H9 (cell line): ENCODE data around the gene RAB11A. TPM values are rescaled to one million over a fixed set of nuclear protein-coding genes. Genes with fewer than 3 reads are reported as not detected.

Experiments
- DNase-seq: peaks from one replicate; pipeline ENCODE4 v3.0.0-alpha.2; 2017
- H2AFZ ChIP-seq: one replicate; pipeline ENCODE4 v1.6.1; 2013; ENCODE audit warnings: mild to moderate bottlenecking, low read length, control low read depth, moderate library complexity
- H2AK5ac ChIP-seq: 2 replicates; pipeline ENCODE4 v1.6.1; 2013; ENCODE audit warnings: low read length, control low read depth, mixed read lengths; ENCODE audit not compliant: insufficient read length
- H2BK120ac ChIP-seq: one replicate; pipeline ENCODE4 v1.6.1; 2013; ENCODE audit warnings: low read depth, mild to moderate bottlenecking, low read length, control low read depth, inconsistent platforms; ENCODE audit not compliant: poor library complexity, severe bottlenecking
- H2BK12ac ChIP-seq: 2 replicates; pipeline ENCODE4 v1.6.1; 2013; ENCODE audit warnings: low read length, control low read depth, mixed read lengths, low read depth; ENCODE audit not compliant: insufficient read length
- H2BK15ac ChIP-seq: 2 replicates; pipeline ENCODE4 v1.6.1; 2013; ENCODE audit warnings: low read depth, low read length, control low read depth
- H2BK20ac ChIP-seq: one replicate; pipeline ENCODE4 v1.6.1; 2013; ENCODE audit warnings: low read depth, mild to moderate bottlenecking, low read length, control low read depth, inconsistent platforms; ENCODE audit not compliant: poor library complexity, severe bottlenecking
- H2BK5ac ChIP-seq: 2 replicates; pipeline ENCODE4 v1.6.1; 2013; ENCODE audit warnings: low read length, control low read depth, mixed read lengths; ENCODE audit not compliant: insufficient read length
- H3K14ac ChIP-seq: 2 replicates; pipeline ENCODE4 v1.6.1; 2013; ENCODE audit warnings: low read length, control low read depth; ENCODE audit not compliant: insufficient read depth
- H3K18ac ChIP-seq: 2 replicates; pipeline ENCODE4 v1.6.1; 2013; ENCODE audit warnings: low read depth, mild to moderate bottlenecking, mixed read lengths, low read length, control low read depth; ENCODE audit not compliant: insufficient read length
- H3K23ac ChIP-seq: 2 replicates; pipeline ENCODE4 v1.6.1; 2013; ENCODE audit warnings: low read length, control low read depth, mixed read lengths, low read depth; ENCODE audit not compliant: insufficient read length
- H3K23me2 ChIP-seq: 2 replicates; pipeline ENCODE4 v1.6.1; 2013; ENCODE audit warnings: low read depth, mild to moderate bottlenecking, mixed read lengths, low read length, control low read depth; ENCODE audit not compliant: insufficient read length, poor library complexity, severe bottlenecking
- H3K27ac ChIP-seq: 2 replicates; pipeline ENCODE4 v1.5.1; 2013; ENCODE audit warnings: low read length, control low read depth, mixed read lengths, low read depth; ENCODE audit not compliant: insufficient read length
- H3K27me3 ChIP-seq: 2 replicates; pipeline ENCODE4 v1.6.1; 2013; ENCODE audit warnings: low read length, control low read depth, inconsistent platforms; ENCODE audit not compliant: insufficient read depth
- H3K4ac ChIP-seq: 2 replicates; pipeline ENCODE4 v1.6.1; 2013; ENCODE audit warnings: low read depth, mild to moderate bottlenecking, control low read depth, inconsistent platforms, low read length, moderate library complexity
- H3K4me1 ChIP-seq: 2 replicates; pipeline ENCODE4 v1.6.1; 2013; ENCODE audit warnings: low read length, control low read depth, inconsistent platforms; ENCODE audit not compliant: insufficient read depth
- H3K4me2 ChIP-seq: 2 replicates; pipeline ENCODE4 v1.6.1; 2013; ENCODE audit warnings: low read length, control low read depth, mixed read lengths; ENCODE audit not compliant: insufficient read length, insufficient read depth
- H3K56ac ChIP-seq: 2 replicates; pipeline ENCODE4 v1.6.1; 2013; ENCODE audit warnings: low read depth, mild to moderate bottlenecking, mixed read lengths, low read length, control low read depth; ENCODE audit not compliant: insufficient read length
- H3K79me1 ChIP-seq: 2 replicates; pipeline ENCODE4 v1.6.1; 2013; ENCODE audit warnings: low read depth, mild to moderate bottlenecking, moderate library complexity, low read length, control low read depth, inconsistent platforms; ENCODE audit not compliant: insufficient read depth, poor library complexity, severe bottlenecking
- H3K79me2 ChIP-seq: 2 replicates; pipeline ENCODE4 v1.6.1; 2013; ENCODE audit warnings: low read length, control low read depth, inconsistent platforms; ENCODE audit not compliant: insufficient read depth
- H3K9ac ChIP-seq: 2 replicates; pipeline ENCODE4 v1.6.1; 2013; ENCODE audit warnings: low read length, control low read depth, mixed read lengths; ENCODE audit not compliant: insufficient read length; ENCODE audit errors: extremely low read depth
- H3K9me3 ChIP-seq: one replicate; pipeline ENCODE4 v1.6.1; 2013; ENCODE audit warnings: low read depth, low read length, inconsistent platforms; ENCODE audit not compliant: control insufficient read depth
- H3T11ph ChIP-seq: one replicate; pipeline ENCODE4 v1.6.1; 2013; ENCODE audit warnings: mild to moderate bottlenecking, low read length, control low read depth, inconsistent platforms
- H4K20me1 ChIP-seq: one replicate; pipeline ENCODE4 v1.6.1; 2013; ENCODE audit not compliant: control insufficient read depth, insufficient read length, insufficient read depth
- H4K5ac ChIP-seq: 2 replicates; pipeline ENCODE4 v1.6.1; 2013; ENCODE audit warnings: low read depth, mild to moderate bottlenecking, mixed read lengths, low read length, control low read depth; ENCODE audit not compliant: insufficient read length
- H4K8ac ChIP-seq: replicated peaks from 2 replicates; pipeline ENCODE4 v1.6.1; 2013; ENCODE audit warnings: low read length, control low read depth, mixed read lengths, low read depth; ENCODE audit not compliant: insufficient read length
- H4K91ac ChIP-seq: 2 replicates; pipeline ENCODE4 v1.6.1; 2013; ENCODE audit warnings: low read depth, mild to moderate bottlenecking, moderate library complexity, mixed read lengths, low read length, control low read depth; ENCODE audit not compliant: insufficient read length
- H3K27ac Mint-ChIP-seq, 3 experiments: 2 replicates in 2 of 3; 3 replicates in 1 of 3; pipeline ENCODE4 v1.8.0; 2020 to 2021; ENCODE audit warnings: mixed read lengths in 3 of 3, mild to moderate bottlenecking in 1 of 3, moderate library complexity in 1 of 3
- H3K27me3 Mint-ChIP-seq: 2 replicates; pipeline ENCODE4 v1.8.0; 2021; ENCODE audit warnings: low read depth, mild to moderate bottlenecking, moderate library complexity, mixed read lengths
- H3K36me3 Mint-ChIP-seq, 3 experiments: 2 replicates in 2 of 3; 3 replicates in 1 of 3; pipeline ENCODE4 v1.8.0; 2020 to 2021; ENCODE audit warnings: low read depth in 3 of 3, mixed read lengths in 3 of 3; ENCODE audit not compliant: insufficient read depth in 1 of 3
- H3K4me1 Mint-ChIP-seq, 2 experiments: 2 replicates each; pipeline ENCODE4 v1.8.0; 2020; ENCODE audit warnings: mixed read lengths in 2 of 2
- H3K4me3 Mint-ChIP-seq, 2 experiments: 2 replicates in 1 of 2; 3 replicates in 1 of 2; pipeline ENCODE4 v1.8.0; 2020 to 2021; ENCODE audit warnings: mild to moderate bottlenecking in 2 of 2, mixed read lengths in 2 of 2, moderate library complexity in 1 of 2
- H3K9me3 Mint-ChIP-seq, 2 experiments: 2 replicates in 1 of 2; 3 replicates in 1 of 2; pipeline ENCODE4 v1.8.0; 2020; ENCODE audit warnings: mild to moderate bottlenecking in 2 of 2, mixed read lengths in 2 of 2, moderate library complexity in 1 of 2
- WGBS: extraction: QIAGEN DNeasy Blood & Tissue Kit; methylation state at CpG from one replicate; pipeline ENCODE4 v1.1.7; 2013; ENCODE audit warnings: missing lambda C conversion rate, low lambda C conversion rate, mixed read lengths; ENCODE audit not compliant: insufficient read length; ENCODE audit errors: extremely low coverage; 5-methylcytosine and 5-hydroxymethylcytosine counted together
- total RNA-seq: library from RNA; stranded (reverse); gene quantifications from 2 replicates; pipeline ENCODE4 v1.2.1, GENCODE V29; 2021
- TF ChIP-seq, protein P1 (sequence below): fragments of 200-600 bp; sonication (generic); conservative IDR thresholded peaks from 3 replicates; pipeline ENCODE4 v1.8.0; 2021; ENCODE audit warnings: antibody characterized with exemption, mild to moderate bottlenecking

RAB11A gene
- total RNA-seq, 1 experiment from 2014 or later, result 217 TPM

- H3K56ac ChIP-seq, result no peak overlapping the region
- WGBS, result no CpG with 5 or more reads among the region's 2 CpGs
- no peak overlapping the region for H2AFZ ChIP-seq
Observed at GRCh38 chr15:65901336-65901735, 32.0 kb downstream of the RAB11A start.

More at GRCh38 chr15:65901336-65901735, 32.0 kb downstream of the RAB11A start:
- H3K4me3 Mint-ChIP-seq, result no peak overlapping the region
- no peak overlapping the region for H2AK5ac ChIP-seq
- no peak overlapping the region for H2BK12ac ChIP-seq
- no peak overlapping the region for H3K23ac ChIP-seq
- H4K5ac ChIP-seq, result no peak overlapping the region
- H2BK5ac ChIP-seq, result no peak overlapping the region
- no peak overlapping the region for H3K27ac ChIP-seq
- TF ChIP-seq, protein P1, sequence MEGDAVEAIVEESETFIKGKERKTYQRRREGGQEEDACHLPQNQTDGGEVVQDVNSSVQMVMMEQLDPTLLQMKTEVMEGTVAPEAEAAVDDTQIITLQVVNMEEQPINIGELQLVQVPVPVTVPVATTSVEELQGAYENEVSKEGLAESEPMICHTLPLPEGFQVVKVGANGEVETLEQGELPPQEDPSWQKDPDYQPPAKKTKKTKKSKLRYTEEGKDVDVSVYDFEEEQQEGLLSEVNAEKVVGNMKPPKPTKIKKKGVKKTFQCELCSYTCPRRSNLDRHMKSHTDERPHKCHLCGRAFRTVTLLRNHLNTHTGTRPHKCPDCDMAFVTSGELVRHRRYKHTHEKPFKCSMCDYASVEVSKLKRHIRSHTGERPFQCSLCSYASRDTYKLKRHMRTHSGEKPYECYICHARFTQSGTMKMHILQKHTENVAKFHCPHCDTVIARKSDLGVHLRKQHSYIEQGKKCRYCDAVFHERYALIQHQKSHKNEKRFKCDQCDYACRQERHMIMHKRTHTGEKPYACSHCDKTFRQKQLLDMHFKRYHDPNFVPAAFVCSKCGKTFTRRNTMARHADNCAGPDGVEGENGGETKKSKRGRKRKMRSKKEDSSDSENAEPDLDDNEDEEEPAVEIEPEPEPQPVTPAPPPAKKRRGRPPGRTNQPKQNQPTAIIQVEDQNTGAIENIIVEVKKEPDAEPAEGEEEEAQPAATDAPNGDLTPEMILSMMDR, result no peak
- H3T11ph ChIP-seq, result no peak overlapping the region
- DNase-seq, result no peak
- H3K23me2 ChIP-seq, result no peaks in the 10 kb centered on the region
- H3K4me2 ChIP-seq, result no peak overlapping the region
- no peaks in the 10 kb centered on the region for H3K9me3 Mint-ChIP-seq
- H4K8ac ChIP-seq, result no peak overlapping the region
- peaks cover 13 to 46% (median 27%) of the 10 kb centered on the region in 3 experiments; a peak in 6 of 7 replicates for H3K36me3 Mint-ChIP-seq
- no peak overlapping the region for H2BK15ac ChIP-seq
- H3K14ac ChIP-seq, result no peak overlapping the region
- H3K27me3 ChIP-seq, result no peaks in the 10 kb centered on the region
- no peak overlapping the region for H3K27ac Mint-ChIP-seq
- H2BK120ac ChIP-seq, result no peak overlapping the region
- H3K27me3 Mint-ChIP-seq, result no peaks in the 10 kb centered on the region
- no peaks in the 10 kb centered on the region for H4K20me1 ChIP-seq
- H3K9me3 ChIP-seq, result no peaks in the 10 kb centered on the region
- H4K91ac ChIP-seq, result no peak overlapping the region
- H3K4me1 ChIP-seq, result peaks cover 9% of the 10 kb centered on the region; the same call in 1 of the 2 replicates
- no peak overlapping the region for H3K18ac ChIP-seq
- no peak overlapping the region for H3K9ac ChIP-seq
- no peaks in the 10 kb centered on the region for H3K79me2 ChIP-seq
- H3K79me1 ChIP-seq, result no peaks in the 10 kb centered on the region
- peaks cover 26 to 30% of the 10 kb centered on the region in 2 experiments for H3K4me1 Mint-ChIP-seq
- H2BK20ac ChIP-seq, result no peak overlapping the region
- no peak overlapping the region for H3K4ac ChIP-seq
